Stomach smooth muscle (tissue), 2 donors: ENCODE measurements around the gene PRSS27.
A peak's percentile ranks its signal among the peaks of the same experiment; 100 is the strongest.

Experiments used
- H3K27ac ChIP-seq: one replicate; pipeline ENCODE4 v1.7.0; 2013; ENCODE audit warnings: mild to moderate bottlenecking, low read length, inconsistent platforms
- H3K27me3 ChIP-seq, 2 donors: one replicate each; pipeline ENCODE4 v1.7.0; 2013; ENCODE audit warnings: low read length in 2 of 2; ENCODE audit not compliant: insufficient read depth in 2 of 2, control insufficient read depth in 1 of 2
- H3K36me3 ChIP-seq, 2 donors: one replicate each; pipeline ENCODE4 v1.7.0; 2013; ENCODE audit warnings: low read length in 2 of 2; ENCODE audit not compliant: control insufficient read depth in 2 of 2, insufficient read depth in 2 of 2
- H3K4me1 ChIP-seq: one replicate; pipeline ENCODE4 v1.7.0; 2013; ENCODE audit warnings: low read length; ENCODE audit not compliant: control insufficient read depth, insufficient read depth
- H3K4me3 ChIP-seq, 2 donors: one replicate each; pipeline ENCODE4 v1.7.0; 2013; ENCODE audit warnings: low read length in 2 of 2
- H3K9ac ChIP-seq, 2 donors: one replicate each; pipeline ENCODE4 v1.7.0; 2013; ENCODE audit warnings: low read length in 2 of 2, mild to moderate bottlenecking in 1 of 2
- H3K9me3 ChIP-seq, 2 donors: one replicate each; pipeline ENCODE4 v1.7.0; 2013; ENCODE audit warnings: low read length in 2 of 2; ENCODE audit not compliant: control insufficient read depth in 2 of 2
- donor health status: healthy.
- donor health status: Pancreatic carcinoma.

Gene PRSS27

DNA sequence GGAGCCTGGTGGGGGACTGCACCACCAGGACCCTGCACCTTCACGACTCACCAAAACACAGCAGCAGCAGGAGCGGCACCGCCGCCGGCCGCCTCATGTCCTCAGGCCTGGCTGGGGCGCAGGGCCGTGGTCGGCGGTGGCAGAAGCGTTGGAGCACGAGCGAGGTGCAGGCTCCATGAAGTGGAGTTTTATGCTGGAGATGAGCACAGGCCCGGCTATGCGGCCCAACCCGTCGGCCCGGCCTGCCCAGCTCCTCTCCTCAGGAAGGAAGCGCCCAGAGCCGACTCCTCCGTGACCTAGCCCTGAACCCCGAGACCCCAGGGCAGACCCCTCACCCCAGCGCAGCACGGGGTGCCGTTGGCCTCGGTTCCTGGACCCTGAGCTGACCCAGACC lies at the start of gene PRSS27:
TSS of gene PRSS27 (minus strand) at position 161 of the 394 bp plus-strand sequence. CDS start at position 97, 64 bp downstream.
- H3K27ac ChIP-seq: no peak within 1 kb of the TSS
- peaks cover 5% of the 10 kb centered on the region for H3K4me1 ChIP-seq
- H3K4me3 ChIP-seq: peak within 1 kb of the TSS; percentile 36 to 73
- H3K36me3 ChIP-seq: no peaks in the 10 kb centered on the region
- H3K9me3 ChIP-seq: no peaks in the 10 kb centered on the region
- H3K9ac ChIP-seq: peak within 1 kb of the TSS in 1 of 2 donors; percentile 58
- peaks cover 5% of the 10 kb centered on the region in 2 donors for H3K27me3 ChIP-seq

- H3K27me3 ChIP-seq: no peaks in the 10 kb centered on the region
- peaks cover 20% of the 10 kb centered on the region for H3K4me1 ChIP-seq
- no peak overlapping the region for H3K4me3 ChIP-seq
- H3K9me3 ChIP-seq: no peaks in the 10 kb centered on the region
- H3K27ac ChIP-seq: no peak overlapping the region
- no peak overlapping the region for H3K9ac ChIP-seq
- H3K36me3 ChIP-seq: peaks cover 74 to 80% of the 10 kb centered on the region in 2 donors
These were observed 49.6 kb upstream of the PRSS27 start for GRCh38 chr16:2769675-2770056.

- no peak overlapping the region for H3K27ac ChIP-seq
- peaks cover 80 to 82% of the 10 kb centered on the region in 2 donors for H3K36me3 ChIP-seq
- no peak overlapping the region for H3K9ac ChIP-seq
- peaks cover 20% of the 10 kb centered on the region for H3K4me1 ChIP-seq
- no peaks in the 10 kb centered on the region for H3K9me3 ChIP-seq
- no peak overlapping the region for H3K4me3 ChIP-seq
- H3K27me3 ChIP-seq: no peaks in the 10 kb centered on the region
These were observed 49.1 kb upstream of the PRSS27 start for GRCh38 chr16:2769100-2769529.

DNA sequence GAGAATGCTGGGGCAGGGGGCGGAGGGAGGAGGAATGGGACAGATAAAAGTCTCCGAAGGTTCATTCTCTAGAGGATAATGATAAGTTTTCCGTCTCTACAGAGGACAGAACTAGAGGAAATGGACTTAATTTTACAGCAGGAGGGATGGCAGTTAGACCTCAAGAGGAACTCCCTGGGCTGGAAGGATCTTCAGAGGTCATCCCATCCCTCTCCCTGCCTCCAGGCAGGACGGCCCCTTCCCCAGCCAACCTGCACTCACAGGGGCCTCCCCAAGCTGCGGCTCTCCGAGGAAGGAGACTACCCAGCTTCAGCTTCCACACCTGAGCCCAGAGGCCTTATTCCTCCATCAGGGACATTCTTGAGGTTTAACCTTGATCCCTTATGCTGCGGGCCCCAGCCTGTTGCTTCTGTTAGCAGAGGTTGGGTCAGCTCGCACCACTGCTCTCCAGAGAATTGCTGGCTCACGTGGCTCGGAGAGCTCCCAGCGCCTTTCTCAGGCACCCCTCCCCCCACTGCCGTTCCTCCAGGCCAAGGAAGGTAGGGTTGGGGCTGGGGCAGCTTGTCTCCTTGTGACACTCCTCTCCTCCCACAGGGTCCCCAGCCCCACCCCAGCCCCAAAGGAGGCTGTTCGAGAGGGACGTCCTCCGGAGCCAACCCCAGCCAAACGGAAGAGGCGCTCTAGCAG lies 48.5 kb upstream of the PRSS27 start:
- H3K9ac ChIP-seq: no peak overlapping the region
- no peak overlapping the region for H3K27ac ChIP-seq
- H3K36me3 ChIP-seq: peaks cover 85 to 87% of the 10 kb centered on the region in 2 donors
- peaks cover 20% of the 10 kb centered on the region for H3K4me1 ChIP-seq
- no peak overlapping the region for H3K4me3 ChIP-seq
- H3K9me3 ChIP-seq: no peaks in the 10 kb centered on the region
- H3K27me3 ChIP-seq: no peaks in the 10 kb centered on the region

DNA sequence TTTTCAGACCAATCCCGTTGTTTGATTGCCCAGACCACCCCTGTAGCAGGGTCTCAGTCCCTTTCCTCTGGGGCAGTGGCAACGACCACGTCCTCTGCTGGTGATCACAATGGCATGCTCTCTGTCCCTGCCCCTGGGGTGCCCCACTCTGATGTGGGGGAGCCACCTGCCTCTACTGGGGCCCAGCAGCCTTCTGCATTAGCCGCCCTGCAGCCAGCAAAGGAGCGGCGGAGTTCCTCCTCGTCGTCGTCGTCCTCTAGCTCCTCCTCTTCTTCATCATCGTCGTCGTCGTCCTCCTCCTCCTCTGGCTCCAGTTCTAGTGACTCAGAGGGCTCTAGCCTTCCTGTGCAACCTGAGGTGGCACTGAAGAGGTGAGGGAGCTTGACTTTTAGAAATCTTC lies 47.9 kb upstream of the PRSS27 start:
- Histone ChIP-seq H3K36me3 (peaks cover 87 to 92% of the 10 kb centered on the region in 2 donors), H3K27ac (no peak overlapping the region), H3K4me1 (peaks cover 20% of the 10 kb centered on the region), H3K27me3 (no peaks in the 10 kb centered on the region), H3K9me3 (no peaks in the 10 kb centered on the region), H3K4me3 (no peak overlapping the region), H3K9ac (no peak overlapping the region)

GRCh38 chr16:2767140-2767731 lies 47.2 kb upstream of the PRSS27 start:
- no peak overlapping the region for H3K9ac ChIP-seq

DNA sequence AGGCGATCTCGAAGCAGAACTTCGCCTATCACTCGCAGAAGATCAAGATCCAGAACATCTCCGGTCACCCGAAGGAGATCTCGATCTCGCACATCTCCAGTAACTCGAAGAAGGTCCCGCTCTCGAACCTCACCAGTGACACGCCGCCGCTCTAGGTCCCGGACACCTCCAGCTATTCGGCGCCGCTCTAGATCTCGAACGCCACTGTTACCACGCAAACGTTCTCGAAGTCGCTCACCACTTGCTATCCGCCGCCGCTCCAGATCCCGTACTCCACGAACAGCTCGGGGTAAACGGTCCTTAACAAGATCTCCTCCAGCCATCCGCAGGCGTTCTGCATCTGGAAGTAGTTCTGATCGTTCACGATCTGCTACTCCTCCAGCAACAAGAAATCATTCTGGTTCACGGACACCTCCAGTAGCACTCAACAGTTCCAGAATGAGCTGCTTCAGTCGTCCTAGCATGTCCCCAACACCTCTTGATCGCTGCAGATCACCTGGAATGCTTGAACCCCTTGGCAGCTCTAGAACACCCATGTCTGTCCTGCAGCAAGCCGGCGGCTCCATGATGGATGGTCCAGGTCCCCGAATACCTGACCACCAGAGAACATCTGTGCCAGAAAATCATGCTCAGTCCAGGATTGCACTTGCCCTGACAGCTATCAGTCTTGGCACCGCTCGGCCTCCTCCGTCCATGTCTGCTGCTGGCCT lies 46.6 kb upstream of the PRSS27 start:
- Histone ChIP-seq H3K4me1 (peaks cover 18% of the 10 kb centered on the region), H3K27me3 (no peaks in the 10 kb centered on the region), H3K9ac (no peak overlapping the region), H3K27ac (no peak overlapping the region), H3K4me3 (no peak overlapping the region), H3K36me3 (peaks cover 92 to 96% of the 10 kb centered on the region in 2 donors), H3K9me3 (no peaks in the 10 kb centered on the region)

More at GRCh38 chr16:2767140-2767731, 47.2 kb upstream of the PRSS27 start:
- Histone ChIP-seq H3K4me3 (no peak overlapping the region), H3K27me3 (no peaks in the 10 kb centered on the region), H3K27ac (no peak overlapping the region), H3K4me1 (peaks cover 19% of the 10 kb centered on the region), H3K9me3 (no peaks in the 10 kb centered on the region), H3K36me3 (peaks cover 91 to 94% of the 10 kb centered on the region in 2 donors)

DNA sequence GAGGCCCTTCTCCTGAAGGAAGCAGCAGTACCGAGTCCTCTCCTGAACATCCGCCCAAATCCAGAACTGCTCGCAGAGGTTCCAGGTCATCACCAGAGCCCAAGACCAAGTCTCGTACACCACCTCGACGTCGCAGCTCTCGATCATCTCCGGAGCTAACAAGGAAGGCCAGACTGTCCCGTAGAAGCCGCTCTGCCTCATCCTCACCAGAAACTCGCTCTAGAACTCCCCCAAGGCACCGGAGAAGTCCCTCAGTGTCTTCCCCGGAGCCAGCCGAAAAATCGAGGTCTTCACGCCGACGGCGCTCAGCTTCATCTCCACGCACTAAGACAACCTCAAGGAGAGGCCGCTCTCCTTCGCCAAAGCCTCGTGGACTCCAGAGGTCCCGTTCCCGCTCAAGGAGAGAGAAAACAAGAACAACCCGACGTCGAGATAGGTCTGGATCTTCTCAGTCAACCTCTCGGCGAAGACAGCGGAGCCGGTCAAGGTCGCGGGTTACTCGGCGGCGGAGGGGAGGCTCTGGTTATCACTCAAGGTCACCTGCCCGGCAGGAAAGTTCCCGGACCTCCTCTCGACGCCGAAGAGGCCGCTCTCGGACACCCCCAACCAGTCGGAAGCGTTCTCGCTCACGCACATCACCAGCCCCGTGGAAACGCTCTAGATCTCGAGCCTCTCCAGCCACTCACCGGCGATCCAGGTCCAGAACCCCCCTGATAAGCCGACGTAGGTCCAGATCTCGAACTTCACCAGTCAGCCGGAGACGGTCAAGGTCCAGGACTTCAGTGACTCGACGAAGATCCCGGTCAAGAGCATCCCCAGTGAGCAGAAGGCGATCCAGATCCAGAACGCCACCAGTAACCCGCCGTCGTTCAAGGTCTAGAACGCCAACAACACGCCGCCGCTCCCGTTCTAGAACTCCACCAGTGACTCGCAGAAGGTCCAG lies 45.7 kb upstream of the PRSS27 start:
- Histone ChIP-seq H3K4me3 (no peak overlapping the region), H3K9me3 (no peaks in the 10 kb centered on the region), H3K36me3 (peaks cover 92 to 94% of the 10 kb centered on the region in 2 donors), H3K27me3 (no peaks in the 10 kb centered on the region), H3K27ac (no peak overlapping the region), H3K4me1 (peaks cover 16% of the 10 kb centered on the region), H3K9ac (no peak overlapping the region)

GRCh38 chr16:2764718-2765117 lies 44.7 kb upstream of the PRSS27 start:
- Histone ChIP-seq H3K4me3 (no peak overlapping the region), H3K4me1 (peaks cover 9% of the 10 kb centered on the region), H3K9ac (no peak overlapping the region), H3K9me3 (no peaks in the 10 kb centered on the region), H3K36me3 (peaks cover 90 to 93% of the 10 kb centered on the region in 2 donors), H3K27ac (no peak overlapping the region), H3K27me3 (no peaks in the 10 kb centered on the region)

DNA sequence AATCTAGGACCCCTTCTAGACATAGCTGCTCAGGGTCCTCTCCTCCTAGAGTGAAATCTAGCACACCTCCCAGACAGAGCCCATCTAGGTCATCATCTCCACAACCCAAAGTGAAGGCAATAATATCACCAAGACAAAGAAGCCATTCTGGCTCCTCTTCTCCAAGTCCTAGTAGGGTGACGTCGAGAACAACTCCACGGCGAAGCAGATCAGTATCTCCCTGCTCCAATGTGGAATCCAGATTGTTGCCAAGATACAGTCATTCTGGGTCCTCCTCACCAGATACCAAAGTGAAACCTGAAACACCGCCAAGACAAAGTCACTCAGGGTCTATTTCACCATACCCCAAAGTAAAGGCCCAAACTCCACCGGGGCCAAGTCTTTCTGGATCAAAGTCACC lies 43.1 kb upstream of the PRSS27 start:
- H3K36me3 ChIP-seq: peaks cover 89 to 95% of the 10 kb centered on the region in 2 donors
- H3K4me1 ChIP-seq: peaks cover 3% of the 10 kb centered on the region
- H3K4me3 ChIP-seq: no peak overlapping the region
- H3K9me3 ChIP-seq: no peaks in the 10 kb centered on the region
- H3K27me3 ChIP-seq: no peaks in the 10 kb centered on the region
- H3K27ac ChIP-seq: no peak overlapping the region
- H3K9ac ChIP-seq: no peak overlapping the region
